Measurements from ENCODE around the gene ADCY3.

The ADCY3 gene

GRCh38 chr2:24855022-24855622 lies 64.9 kb downstream of the ADCY3 start:
- no peaks in the 10 kb centered on the region for H3K27me3 ChIP-seq
- H3K4me3 ChIP-seq (ENCODE audit: low read depth, low read length), result no peak overlapping the region
- H3K36me3 ChIP-seq, result 0 out of 2 replicates have a peak, but pooled peaks cover 4% of the 10 kb centered on the region
- peaks cover 16% of the 10 kb centered on the region for H3K4me1 ChIP-seq
- no peak for DNase-seq
- TF ChIP-seq, protein P1, sequence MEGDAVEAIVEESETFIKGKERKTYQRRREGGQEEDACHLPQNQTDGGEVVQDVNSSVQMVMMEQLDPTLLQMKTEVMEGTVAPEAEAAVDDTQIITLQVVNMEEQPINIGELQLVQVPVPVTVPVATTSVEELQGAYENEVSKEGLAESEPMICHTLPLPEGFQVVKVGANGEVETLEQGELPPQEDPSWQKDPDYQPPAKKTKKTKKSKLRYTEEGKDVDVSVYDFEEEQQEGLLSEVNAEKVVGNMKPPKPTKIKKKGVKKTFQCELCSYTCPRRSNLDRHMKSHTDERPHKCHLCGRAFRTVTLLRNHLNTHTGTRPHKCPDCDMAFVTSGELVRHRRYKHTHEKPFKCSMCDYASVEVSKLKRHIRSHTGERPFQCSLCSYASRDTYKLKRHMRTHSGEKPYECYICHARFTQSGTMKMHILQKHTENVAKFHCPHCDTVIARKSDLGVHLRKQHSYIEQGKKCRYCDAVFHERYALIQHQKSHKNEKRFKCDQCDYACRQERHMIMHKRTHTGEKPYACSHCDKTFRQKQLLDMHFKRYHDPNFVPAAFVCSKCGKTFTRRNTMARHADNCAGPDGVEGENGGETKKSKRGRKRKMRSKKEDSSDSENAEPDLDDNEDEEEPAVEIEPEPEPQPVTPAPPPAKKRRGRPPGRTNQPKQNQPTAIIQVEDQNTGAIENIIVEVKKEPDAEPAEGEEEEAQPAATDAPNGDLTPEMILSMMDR (IDR thresholded peaks at IDR 0.05; ENCODE audit: low read depth, low read length), result no peak
- H3K9me3 ChIP-seq, result no peaks in the 10 kb centered on the region

- DNase-seq, result no peak
- Histone ChIP-seq H3K36me3 (0 out of 2 replicates have a peak, but pooled peaks cover 4% of the 10 kb centered on the region), H3K9me3 (no peaks in the 10 kb centered on the region), H3K27me3 (no peaks in the 10 kb centered on the region), H3K4me3 (ENCODE audit: low read depth, low read length) (no peak overlapping the region), H3K4me1 (peaks cover 16% of the 10 kb centered on the region)
- TF ChIP-seq, protein P1 (IDR thresholded peaks at IDR 0.05; ENCODE audit: low read depth, low read length), result no peak
Observed at GRCh38 chr2:24853996-24854395, 66.0 kb downstream of the ADCY3 start.

DNA sequence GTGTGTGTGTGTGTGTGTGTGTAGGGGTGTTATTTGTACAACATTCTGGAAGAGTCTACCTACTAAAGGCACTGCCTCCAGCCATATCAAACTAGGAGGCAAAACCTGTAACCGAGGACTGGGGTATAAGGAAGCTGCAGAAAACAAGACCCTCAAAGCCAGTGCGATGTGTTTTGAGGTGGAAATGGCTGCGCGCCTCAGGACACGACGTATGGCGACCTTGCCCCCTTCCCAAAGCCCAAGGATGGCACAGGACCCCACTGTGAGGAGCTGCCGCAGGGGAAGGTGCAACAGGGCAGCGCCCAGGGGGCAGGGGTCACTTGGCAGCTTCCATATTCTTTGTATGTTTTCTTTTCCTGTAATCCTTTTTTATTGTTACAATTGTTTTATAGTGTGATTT lies 67.0 kb downstream of the ADCY3 start:
- TF ChIP-seq, protein P1 (IDR thresholded peaks at IDR 0.05; ENCODE audit: low read depth, low read length), result no peak
- Histone ChIP-seq H3K4me3 (ENCODE audit: low read depth, low read length) (no peak overlapping the region), H3K36me3 (0 out of 2 replicates have a peak, but pooled peaks cover 4% of the 10 kb centered on the region), H3K9me3 (no peaks in the 10 kb centered on the region), H3K4me1 (peaks cover 16% of the 10 kb centered on the region), H3K27me3 (no peaks in the 10 kb centered on the region)
- no peak for DNase-seq

DNA sequence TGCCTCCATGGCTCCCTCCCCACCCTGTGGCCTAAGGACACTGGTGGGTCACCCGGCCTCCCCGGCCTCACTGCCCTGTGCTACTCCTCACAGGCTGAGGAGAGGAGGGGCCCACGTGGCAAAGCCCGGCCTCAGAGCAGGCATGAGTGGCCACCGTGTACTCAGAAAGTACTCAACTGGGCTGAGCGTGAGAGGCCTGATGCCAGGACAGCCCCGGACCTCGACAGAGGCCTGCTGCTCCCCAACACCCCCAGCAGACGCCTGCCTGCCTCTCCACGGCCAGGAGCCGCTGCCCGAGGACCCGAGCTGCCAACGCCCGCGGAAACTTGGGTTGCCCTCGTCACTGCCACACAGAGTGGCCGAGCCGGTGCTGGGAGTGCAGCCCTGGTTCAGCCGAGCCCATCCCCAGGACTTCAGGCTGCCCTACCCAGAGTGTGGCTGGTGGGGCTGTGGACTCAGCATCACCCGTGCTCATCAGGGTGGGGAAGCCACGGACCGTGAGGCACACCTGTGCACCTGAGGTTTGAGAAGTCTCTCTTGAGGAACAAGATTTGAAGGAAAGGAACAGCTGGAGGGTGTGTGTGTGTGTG lies 67.5 kb downstream of the ADCY3 start:
- Histone ChIP-seq H3K4me3 (ENCODE audit: low read depth, low read length) (no peak overlapping the region), H3K4me1 (peaks cover 16% of the 10 kb centered on the region), H3K27me3 (no peaks in the 10 kb centered on the region), H3K36me3 (0 out of 2 replicates have a peak, but pooled peaks cover 4% of the 10 kb centered on the region), H3K9me3 (no peaks in the 10 kb centered on the region)
- DNase-seq, result no peak
- TF ChIP-seq, protein P1 (IDR thresholded peaks at IDR 0.05; ENCODE audit: low read depth, low read length), result no peak

DNA sequence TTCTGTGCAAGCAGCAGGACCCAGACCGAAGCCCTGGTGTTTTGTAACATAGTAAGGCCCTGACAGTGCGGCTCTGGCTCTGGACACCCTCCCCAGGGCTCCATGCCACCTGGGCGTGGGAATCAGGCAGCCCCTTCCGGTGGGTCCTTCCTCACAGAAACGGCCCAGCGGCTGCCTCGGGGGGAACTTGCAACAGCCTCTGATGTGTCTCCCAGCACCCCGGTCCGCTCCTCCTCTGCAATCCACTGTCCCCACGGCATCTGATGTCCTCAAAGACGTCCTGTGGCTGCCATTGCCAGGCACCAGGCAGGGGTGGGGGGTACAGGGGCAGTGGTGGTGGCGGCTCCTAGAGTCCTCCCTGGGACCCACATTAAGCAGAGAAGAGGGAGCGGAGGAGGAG lies 68.0 kb downstream of the ADCY3 start:
- DNase-seq, result no peak
- H3K9me3 ChIP-seq, result no peaks in the 10 kb centered on the region
- no peaks in the 10 kb centered on the region for H3K27me3 ChIP-seq
- H3K4me3 ChIP-seq (ENCODE audit: low read depth, low read length), result no peak overlapping the region
- TF ChIP-seq, protein P1 (IDR thresholded peaks at IDR 0.05; ENCODE audit: low read depth, low read length), result no peak
- H3K4me1 ChIP-seq, result peaks cover 16% of the 10 kb centered on the region
- 0 out of 2 replicates have a peak, but pooled peaks cover 4% of the 10 kb centered on the region for H3K36me3 ChIP-seq

DNA sequence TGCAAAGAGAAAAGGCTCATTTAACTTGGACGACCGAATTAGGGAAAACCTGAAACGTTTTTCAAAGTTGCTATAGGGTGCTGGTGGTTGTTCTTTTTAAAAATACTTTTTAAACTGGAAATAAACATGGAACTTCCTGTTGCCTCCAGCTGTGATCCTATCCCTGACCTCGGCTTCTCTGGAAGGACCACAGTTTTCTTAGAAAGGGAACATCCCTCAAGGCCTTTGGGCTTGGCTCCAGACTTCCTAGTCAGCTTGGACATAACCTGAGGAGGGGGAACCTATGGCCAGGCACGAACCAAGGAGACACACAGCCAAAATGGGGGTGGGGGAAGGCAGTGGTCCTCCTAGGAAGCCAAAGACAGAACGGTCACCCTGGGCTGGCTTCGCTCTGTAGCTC lies 69.1 kb downstream of the ADCY3 start:
- H3K4me3 ChIP-seq (ENCODE audit: low read depth, low read length), result no peak overlapping the region
- TF ChIP-seq, protein P1 (IDR thresholded peaks at IDR 0.05; ENCODE audit: low read depth, low read length), result no peak
- no peaks in the 10 kb centered on the region for H3K9me3 ChIP-seq
- no peaks in the 10 kb centered on the region for H3K27me3 ChIP-seq
- peaks cover 9% of the 10 kb centered on the region for H3K4me1 ChIP-seq
- 0 out of 2 replicates have a peak, but pooled peaks cover 4% of the 10 kb centered on the region for H3K36me3 ChIP-seq
- DNase-seq, result no peak

Measured in BE2C (cell line).